Stimulated activated CD4-positive, alpha-beta T cell treated with anti-CD3 and anti-CD28 coated beads, Interleukin-15, amount 100 ng/mL, for 24 hours (primary cell): ENCODE data around the gene PA2G4.
"Not testable (repeated sequence)": the region's sequence is repeated elsewhere in the genome, so short reads cannot be mapped to it uniquely, and the experiment has no call there.

Experiments
- DNase-seq: peaks from one replicate; pipeline ENCODE4 v3.0.0-alpha.2; 2020

Gene PA2G4

DNA sequence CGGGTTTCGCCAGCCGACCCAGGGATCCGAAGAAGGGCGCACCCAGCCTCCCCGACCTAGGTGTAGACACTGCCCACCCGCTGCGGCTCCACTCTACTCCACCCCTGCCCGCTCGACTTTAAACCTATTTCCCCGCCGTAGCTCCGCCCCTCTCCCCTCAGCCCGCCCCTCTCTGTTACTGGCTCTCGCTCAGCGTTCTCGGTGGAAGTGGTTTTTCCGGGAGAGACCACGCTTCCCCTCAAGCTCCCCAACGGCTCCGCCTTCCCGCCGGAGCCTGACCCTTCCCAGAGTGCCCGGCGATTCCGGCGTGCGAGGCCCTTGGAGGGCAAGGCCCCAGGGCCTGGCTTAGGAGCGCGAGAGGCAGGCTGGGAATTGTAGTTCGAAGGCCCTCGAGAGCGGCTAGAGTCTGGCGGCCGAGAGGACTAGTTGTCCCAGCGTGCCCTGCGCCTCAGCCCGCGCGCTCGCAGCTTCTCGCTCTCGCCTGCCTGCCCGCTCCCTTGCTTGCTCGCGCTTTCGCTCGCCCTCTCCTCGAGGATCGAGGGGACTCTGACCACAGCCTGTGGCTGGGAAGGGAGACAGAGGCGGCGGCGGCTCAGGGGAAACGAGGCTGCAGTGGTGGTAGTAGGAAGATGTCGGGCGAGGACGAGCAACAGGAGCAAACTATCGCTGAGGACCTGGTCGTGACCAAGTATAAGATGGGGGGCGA lies at the start of gene PA2G4:
Gene PA2G4 (plus strand): TSS at position 451 of the 706 bp plus-strand sequence. CDS start 179 bp downstream, at position 630.
- DNase-seq, result peak; percentile 99

DNA sequence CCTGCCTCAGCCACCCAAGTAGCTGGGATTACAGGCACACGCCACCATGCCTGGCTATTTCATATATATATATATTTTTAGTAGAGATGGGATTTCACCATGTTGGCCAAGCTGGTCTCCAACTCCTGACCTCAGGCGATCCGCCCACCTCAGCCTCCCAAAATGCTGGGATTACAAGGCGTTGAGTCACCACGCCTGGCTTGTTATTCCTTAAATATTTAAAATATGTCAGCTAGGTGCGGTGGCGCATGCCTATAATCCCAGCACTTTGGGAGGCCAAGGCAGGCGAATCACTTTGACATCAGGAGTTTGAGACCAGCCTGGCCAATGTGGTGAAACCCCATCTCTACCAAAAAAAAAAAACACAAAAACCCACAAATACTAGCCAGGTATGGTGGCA lies 44.4 kb upstream of the PA2G4 start:
- not testable (repeated sequence) for DNase-seq

DNA sequence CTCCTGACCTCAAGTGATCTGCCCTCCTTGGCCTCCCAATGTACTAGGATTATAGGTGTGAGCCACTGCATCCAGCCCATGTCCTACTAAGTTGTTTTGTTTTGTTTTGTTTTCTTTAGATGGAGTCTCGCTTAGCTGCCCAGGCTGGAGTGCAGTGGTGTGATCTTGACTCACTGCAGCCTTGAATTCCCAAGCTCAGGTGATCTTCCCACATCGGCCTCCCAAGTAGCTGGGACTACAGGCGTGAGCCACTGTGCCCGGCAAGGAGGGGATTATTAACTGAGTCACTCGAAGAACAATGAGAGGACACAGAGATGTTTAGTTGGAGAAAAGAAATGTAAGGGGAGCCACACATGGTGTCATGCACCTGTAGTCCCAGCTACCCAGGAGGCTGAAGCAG lies 42.4 kb upstream of the PA2G4 start:
- no peak for DNase-seq

DNA sequence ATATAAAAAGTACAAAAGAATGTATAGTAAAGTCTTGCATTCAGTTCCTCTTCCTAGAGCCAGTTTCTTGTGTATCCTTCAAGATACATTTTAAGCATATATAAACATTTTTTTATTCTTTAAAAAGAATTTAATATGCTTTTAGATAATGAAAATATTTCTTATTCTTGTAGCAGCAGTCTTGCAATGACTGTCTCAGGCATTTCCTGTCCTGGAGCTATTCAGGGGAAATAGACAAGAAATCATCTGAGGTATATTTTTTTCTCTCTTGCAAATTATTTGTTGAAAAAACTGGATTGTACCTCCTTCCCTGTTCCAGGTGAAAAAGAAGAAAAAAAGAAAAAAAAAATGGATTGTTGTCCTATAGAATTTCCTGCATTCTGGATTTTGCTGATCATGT lies 41.4 kb upstream of the PA2G4 start:
- no peak for DNase-seq

DNA sequence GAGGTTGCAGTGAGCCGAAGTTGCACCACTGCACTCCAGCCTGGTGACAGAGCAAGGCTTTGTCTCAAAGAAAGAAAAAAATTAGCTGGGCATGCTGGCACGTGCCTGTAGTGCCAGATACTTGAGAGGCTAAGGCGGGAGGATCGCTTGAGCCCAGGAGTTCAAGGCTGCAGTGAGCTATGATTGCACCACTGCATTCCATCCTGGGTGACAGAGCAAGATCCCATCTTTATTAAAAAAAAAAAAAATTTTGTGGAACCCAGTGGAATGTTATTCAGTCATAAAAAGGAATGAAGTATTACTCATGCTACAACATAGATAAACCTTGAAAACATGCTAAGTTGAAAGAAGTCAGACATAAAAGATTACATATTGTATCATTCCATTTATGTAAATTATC lies 32.7 kb upstream of the PA2G4 start:
- no peak for DNase-seq

DNA sequence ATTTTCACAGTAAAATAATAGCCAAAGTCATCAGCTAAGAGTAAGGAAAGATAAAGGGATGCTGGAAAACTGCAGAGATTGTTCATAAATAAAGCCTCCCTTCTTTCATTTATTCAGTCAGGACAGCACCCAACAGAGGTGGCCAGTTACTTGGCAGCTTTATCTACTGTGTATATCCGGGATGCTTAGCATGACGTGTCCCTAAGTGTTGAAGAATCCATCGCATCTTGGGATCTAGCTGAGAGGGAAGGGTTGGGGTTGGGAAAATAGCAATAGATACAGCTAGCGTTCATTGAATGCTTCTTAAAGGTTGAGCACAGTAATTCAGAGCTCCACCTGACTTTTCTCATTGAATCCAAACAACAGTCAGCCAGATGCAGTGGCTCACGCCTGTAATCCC lies 30.0 kb upstream of the PA2G4 start:
- no peak for DNase-seq

DNA sequence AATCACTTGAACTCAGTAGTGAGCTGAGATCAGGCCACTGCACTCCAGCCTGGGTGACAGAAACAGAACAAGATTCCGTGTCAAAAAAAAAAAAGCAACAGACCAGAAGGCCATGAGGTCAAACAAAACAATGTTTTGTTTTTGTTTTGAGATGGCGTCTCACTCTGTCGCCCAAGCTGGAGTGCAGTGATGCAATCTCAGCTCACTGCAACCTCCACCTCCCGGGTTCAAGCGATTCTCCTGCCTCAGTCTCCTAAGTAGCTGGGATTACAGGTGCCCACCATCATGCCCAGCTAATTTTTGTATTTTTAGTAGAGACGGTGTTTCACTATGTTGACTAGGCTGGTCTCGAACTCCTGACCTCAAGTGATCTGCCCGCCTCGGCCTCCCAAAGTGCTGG lies 26.4 kb upstream of the PA2G4 start:
- not testable (repeated sequence) for DNase-seq

DNA sequence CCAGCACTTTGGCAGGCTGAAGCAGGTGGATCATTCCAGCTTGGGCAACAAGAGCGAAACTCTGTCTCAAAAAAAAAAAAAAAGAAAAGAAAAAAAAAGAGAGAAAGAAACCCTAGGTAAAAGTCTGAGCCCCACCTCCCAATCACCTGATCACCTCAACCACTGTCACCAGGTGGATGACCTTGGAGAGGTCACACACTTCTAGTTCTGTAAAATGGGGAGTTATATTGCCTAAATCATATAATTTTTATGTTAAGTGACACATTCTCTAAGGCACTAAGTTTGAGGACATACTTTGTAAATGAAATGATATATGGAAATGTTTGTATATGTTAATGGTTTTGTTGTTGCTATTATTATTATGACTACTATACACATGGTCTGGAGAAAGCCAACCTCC lies 25.9 kb upstream of the PA2G4 start:
- DNase-seq, result no peak

DNA sequence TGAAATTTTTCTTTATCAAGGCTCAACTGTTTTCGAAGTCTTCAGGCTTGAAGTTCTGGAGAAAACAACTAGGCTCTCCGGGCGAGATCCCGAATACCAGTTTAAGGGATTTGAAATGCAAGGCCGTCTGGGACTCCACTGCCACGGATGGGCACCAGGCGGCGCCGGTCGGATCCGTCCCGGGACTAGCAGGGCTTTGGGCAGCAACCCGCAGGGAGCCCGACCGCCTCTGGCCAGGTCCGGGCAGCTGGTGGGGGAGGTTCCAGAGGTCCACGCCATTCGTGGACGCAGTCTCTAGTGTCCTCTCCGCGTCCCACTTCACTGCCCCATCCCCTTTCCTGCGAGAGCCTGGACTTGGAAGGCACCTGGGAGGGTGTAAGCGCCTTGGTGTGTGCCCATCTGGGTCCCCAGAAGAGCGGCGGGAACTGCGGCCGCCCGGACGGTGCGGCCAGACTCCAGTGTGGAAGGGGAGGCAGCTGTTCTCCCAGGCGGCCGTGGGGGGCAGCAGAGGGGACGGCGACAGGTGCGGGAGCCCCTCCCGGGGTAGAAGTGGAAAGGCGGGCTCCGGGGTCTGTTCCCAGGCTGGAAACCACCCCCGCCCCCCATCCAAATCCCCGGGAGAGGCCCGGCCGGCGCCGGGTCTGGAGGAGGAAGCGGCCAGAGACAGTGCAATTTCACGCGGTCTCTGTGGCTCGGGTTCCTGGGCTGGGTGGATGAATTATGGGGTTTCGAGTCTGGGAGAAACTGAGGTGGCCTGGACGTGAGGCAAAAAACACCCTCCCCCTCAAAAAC lies 25.2 kb upstream of the PA2G4 start:
- DNase-seq, result peak; percentile 70

DNA sequence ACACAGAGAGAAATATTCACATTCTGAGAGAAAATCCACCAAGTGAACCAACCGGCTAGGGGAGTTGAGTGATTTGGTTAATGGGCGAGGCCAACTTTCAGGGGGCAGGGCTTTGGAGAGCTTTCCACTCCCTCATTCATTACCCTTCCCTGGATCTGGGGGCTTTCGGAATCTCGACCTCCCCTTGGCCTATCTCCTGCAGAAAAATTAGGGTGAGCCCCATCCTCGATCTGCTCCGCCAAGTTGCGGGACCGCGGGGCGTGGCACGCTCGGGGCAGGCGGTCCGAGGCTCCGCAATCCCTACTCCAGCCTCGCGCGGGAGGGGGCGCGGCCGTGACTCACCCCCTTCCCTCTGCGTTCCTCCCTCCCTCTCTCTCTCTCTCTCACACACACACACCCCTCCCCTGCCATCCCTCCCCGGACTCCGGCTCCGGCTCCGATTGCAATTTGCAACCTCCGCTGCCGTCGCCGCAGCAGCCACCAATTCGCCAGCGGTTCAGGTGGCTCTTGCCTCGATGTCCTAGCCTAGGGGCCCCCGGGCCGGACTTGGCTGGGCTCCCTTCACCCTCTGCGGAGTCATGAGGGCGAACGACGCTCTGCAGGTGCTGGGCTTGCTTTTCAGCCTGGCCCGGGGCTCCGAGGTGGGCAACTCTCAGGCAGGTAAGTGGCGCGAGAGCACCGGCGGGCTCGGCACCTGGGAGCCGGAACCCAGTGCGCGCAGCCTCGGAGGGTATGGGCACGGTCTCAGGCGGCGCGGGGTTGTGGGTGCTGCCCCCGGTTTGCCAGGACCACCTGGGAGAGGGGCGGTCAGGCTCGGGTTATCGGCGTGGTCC lies 24.4 kb upstream of the PA2G4 start, which contains the start of gene ERBB3:
Gene ERBB3 (plus strand): TSS at position 443 of the 833 bp plus-strand sequence. CDS start 136 bp downstream, at position 579.
- DNase-seq, result peak; percentile 84

DNA sequence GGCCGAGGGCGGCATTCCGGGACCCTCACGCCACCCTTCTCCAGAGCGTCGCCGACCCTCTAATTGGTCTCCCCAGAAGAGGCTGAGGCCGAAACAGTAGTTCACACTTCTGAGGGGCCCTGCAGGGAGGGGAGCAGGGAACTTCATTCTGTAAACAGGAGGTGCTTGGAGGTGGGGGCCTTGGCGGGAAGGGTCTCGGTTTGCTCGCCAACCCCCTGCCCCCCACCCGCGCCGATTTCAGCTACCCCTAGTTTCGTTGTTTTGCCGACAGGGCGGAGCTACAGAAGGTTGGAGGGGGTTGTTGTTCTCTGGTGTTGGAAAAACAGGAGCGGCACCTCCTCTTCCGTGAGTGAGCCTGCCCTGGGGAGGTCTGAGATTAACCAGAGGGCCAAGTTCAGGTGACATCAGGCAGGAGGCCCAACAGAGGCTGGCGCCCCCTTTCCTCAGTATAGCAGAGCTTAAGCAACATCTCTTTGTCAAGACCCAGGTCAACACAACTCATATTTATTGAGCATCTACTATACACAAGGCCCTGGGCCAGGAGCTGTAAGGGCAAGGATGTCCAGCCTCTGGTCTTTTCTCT lies 23.7 kb upstream of the PA2G4 start:
- no peak for DNase-seq

DNA sequence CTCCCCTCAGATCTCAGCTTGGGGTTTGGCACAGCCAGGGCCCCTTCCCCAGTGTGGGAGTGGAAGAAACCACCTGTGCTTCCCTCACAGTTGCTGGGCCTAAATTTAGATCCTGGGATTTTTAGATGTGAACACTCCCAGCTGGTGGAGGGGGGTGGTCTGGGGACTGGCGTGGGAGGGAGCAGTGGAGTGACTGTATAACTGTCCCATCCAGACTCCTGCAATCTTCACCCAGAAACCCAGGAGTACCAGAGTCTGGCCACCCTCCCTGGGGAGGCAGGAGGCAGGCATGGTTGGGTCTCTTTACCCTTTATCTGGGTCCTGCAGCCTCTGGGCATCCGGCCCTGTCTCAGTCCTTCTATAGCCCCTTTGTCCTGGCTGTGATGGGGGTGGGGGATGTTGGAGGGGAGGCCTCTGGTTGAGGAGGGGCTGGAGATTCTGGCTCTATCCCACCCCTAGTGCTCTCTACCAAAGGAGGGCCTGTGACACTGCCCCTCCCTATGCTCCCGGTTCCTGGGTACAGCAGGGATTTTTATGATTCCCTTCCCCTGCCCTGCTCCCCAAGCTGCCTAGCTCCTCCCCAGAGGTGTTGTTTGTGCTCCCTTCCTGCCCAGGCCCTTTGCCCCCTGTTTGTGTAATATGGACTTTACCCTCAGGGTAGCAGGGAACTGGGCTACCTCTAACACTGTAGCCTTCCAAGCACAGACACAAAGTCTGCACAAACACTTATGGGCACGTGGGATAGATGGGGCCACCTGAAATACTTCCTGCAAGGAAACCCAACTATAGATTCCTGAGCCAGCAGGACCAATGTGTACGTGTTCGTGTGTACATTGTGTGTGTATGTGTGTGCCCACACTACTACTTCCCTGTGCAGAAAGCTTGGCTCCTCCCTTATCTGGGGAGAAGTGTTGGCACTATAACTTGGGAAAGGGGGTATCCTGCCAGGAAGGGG lies 22.7 kb upstream of the PA2G4 start:
- no peak for DNase-seq

DNA sequence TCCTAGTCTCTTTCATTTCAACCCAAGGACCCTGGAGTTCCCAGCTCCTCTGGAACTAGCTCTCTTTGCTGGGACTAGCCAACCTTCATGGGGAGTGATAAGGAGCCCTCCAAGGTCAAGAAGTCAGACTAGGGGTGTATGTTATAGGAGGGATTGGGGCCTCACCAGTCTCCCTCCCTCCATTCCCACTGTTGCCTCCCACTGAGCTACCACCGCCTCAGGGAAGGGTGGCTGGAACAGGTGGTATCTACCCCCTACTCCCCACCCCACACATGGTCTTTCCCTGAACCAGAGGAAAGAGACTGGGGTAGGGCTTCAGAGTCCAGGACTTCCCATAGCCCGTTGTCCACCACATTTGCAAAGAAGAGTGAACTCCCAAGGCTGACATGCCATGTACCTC lies 22.0 kb upstream of the PA2G4 start:
- DNase-seq, result no peak

DNA sequence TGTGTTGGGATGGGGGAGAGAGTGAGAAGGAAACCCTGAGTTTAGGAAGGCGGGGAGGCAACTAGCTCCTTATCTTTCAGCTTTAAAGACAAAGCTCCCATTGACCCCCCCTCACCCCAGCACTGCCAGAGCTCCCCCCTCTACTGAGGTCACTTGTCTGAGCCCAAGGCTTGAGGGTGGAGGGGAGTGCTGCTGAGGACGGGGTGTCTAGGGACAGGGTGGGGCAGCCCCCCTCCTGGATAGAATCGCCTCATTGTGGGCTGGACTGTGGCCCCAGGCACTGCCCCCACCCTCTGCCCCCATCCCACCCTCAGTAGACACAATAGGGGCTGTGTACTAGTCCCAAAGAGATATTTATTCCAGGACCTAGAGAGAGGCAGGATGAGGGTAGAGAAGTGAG lies 21.4 kb upstream of the PA2G4 start:
- no peak for DNase-seq

DNA sequence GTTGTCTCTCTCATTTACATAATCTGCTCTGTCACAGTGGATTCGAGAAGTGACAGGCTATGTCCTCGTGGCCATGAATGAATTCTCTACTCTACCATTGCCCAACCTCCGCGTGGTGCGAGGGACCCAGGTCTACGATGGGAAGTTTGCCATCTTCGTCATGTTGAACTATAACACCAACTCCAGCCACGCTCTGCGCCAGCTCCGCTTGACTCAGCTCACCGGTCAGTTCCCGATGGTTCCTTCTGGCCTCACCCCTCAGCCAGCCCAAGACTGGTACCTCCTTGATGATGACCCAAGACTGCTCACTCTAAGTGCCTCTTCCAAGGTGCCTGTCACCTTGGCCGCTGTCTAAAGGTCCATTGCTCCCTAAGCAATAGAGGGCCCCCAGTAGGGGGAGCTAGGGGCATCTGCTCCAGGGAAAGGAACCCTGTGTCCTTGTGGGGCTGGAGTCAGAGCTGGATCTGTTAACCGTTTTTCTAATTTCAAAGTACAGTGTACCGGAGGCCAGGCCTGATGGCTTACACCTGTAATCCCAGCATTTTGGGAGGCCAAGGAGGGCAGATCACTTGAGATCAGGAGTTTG lies 19.3 kb upstream of the PA2G4 start:
- DNase-seq, result peak; percentile 45

DNA sequence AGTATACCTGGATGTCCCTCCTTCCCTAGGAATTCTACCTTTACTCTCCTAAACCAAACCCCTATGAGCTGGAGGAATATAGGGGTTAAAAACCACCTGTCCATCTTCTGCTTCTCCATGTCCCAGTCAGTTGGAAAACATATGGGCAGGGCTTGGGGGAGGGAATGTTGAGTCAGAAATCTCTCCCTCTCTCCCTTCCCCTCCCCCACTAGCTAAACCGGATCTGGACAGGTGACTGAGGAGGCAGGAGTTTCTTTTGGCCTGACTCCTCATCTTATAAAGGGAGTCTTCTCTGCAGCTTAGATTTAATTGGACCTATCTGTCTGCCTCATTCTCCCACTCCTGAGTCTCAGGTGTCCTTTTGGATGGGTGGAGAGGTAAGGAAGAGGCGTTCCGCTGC lies 18.3 kb upstream of the PA2G4 start:
- DNase-seq, result no peak

DNA sequence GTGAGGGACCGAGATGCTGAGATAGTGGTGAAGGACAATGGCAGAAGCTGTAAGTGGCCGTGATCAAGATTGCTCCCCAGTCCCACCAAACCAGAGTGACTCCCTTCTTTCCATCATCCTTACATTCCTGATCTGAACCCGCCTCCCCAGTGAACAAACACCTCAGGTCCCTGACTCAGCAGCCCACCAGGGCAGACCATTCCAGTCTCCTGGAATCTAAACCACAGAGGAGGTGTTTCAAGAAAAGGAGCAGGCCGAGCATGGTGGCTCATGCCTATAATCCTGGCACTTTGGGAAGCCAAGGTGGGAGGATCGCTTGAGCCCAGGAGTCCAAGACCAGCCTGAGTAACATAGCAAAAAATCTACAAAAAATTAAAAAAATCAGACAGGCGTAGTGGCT lies 17.8 kb upstream of the PA2G4 start:
- no peak for DNase-seq

DNA sequence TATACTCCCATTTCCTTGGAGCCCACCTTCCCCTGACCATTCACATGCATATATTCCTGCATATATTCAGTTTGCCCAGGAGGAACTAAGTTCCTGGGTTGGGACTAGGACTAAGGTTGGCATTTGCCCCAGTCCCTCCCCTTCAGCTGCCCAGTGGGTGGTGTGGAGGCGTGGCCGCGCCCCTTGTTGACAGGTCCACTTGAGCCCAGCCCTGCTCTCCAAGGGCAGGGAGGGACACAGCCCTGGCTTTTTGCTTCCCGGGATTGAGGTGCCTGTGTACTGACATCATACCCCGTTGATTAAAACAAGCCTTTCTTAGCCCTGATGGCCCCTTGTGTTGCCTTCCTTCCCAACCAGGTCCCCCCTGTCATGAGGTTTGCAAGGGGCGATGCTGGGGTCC lies 17.1 kb upstream of the PA2G4 start:
- no peak for DNase-seq

DNA sequence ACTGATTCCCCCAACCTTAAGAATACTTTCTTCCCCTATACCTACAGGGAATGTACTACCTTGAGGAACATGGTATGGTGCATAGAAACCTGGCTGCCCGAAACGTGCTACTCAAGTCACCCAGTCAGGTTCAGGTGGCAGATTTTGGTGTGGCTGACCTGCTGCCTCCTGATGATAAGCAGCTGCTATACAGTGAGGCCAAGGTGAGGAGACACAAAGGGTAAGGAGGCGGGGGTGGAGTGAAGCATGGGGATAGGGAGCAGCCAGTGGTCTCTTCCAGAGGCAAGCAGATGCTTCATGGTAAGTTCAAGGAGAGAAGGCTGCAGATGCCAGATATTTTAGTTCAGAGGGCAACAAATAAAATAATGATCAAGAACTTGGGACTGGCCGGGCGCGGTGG lies 6.6 kb upstream of the PA2G4 start:
- no peak for DNase-seq

DNA sequence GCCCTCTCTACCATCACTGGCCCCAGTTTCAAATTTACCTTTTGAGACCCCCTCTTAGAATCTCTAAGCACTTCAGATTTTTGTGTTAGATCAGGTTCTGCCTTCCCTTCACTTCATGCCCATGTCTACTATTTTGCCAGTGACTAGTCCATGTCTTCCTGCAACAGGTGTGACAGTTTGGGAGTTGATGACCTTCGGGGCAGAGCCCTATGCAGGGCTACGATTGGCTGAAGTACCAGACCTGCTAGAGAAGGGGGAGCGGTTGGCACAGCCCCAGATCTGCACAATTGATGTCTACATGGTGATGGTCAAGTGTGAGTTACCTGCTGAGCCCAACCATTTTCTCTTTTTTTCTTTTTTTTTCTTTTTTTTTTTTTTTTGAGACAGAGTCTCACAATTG lies 5.8 kb upstream of the PA2G4 start:
- DNase-seq, result no peak

DNA sequence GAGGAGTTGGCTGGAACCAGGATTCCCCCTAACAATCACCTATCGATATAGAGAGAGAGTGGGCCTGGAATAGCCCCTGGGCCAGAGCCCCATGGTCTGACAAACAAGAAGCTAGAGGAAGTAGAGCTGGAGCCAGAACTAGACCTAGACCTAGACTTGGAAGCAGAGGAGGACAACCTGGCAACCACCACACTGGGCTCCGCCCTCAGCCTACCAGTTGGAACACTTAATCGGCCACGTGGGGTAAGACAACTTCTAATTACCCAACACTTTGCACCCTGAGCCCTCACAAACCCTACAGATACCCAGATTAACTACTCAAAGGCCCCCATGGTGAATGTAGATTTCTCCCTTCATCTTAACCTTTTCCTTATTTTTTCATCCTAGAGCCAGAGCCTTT lies 4.6 kb upstream of the PA2G4 start:
- no peak for DNase-seq

DNA sequence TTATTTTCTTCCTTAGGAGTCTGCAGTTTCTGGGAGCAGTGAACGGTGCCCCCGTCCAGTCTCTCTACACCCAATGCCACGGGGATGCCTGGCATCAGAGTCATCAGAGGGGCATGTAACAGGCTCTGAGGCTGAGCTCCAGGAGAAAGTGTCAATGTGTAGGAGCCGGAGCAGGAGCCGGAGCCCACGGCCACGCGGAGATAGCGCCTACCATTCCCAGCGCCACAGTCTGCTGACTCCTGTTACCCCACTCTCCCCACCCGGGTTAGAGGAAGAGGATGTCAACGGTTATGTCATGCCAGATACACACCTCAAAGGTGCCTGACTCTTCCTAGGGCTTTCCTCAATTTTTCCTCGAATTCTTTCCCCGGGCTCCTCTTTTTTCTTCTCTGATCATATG lies 3.3 kb upstream of the PA2G4 start:
- no peak for DNase-seq
